Measurements from ENCODE around the gene COX5A. TPM values are rescaled to one million over a fixed set of nuclear protein-coding genes. Genes with fewer than 3 reads are reported as not detected.
A peak's percentile ranks its signal among the peaks of the same experiment; 100 is the strongest.

The COX5A gene
- total RNA-seq, 1 donor from 2014 or later = 207 TPM

DNA sequence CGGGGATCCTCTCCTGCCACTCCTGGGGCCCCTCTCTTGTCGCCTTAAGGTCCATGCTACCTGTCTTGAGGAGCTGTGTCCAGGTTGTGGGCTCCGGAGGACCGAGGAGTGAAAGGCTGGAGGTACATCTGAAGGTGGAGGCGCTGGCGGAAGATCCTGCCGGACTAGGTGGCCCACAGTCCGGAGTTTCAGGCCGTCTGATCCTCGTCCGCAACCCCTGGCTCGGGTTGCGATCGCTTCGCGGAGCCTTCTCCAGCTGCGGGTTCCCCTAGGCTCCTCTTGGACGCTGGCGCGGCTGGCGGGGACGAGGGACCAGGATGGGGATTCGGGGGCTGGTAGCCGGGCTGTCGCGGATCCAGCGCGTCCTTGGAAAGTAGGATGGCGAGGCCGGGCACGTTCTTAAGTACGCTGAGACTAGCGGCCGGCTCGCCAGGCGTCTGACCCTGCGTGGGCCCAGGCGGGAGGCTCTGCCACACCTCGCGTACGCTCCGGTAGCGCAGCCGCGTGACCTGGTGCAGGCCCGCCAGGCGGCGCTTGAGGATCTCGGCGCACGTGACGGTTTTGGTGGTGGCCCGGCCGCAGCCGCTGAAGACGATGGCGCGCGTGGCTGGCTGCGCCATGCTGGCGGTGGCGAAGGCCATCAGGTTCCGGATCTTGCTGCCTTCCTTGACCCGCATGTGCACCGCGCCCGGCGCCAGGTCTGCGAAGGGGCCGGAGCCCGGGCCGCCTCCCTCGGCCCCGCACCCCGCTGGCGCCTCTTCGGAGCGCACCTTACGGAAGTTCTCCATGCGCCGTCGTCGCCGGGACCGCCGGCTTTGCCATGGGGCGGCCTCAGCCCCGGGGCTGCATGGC, 18.1 kb upstream of the COX5A start:
- no peak overlapping the region for H3K9ac ChIP-seq (ENCODE audit: low read length)
- H3K27ac Mint-ChIP-seq (ENCODE audit: unreplicated experiment) = no peak overlapping the region

DNA sequence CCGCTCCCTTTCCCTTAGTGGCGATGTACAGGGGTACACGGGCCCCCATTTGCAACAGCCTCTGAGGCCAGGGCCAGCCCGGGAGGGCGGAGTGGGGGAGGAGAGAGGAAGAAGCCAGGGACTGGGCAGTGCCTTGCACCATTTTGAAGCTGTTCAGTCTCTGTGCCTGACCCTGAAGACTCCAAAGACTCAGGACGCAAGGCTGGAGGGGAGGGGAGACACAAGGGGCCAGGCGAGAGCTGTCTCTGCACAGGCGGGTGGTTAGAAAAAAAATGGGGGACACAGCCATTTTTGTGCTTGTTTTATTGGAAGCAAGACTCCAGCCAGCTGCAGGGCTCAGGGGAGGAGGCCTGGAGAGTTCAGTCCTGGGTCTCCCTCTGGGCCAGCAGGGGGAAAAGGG, 17.1 kb upstream of the COX5A start:
- Histone ChIP-seq H3K4me1 (ENCODE audit: insufficient read depth, low read length) (peaks cover 34% of the 10 kb centered on the region), H3K27ac (ENCODE audit: low read depth, low read length) (no peak overlapping the region), H3K4me3 (ENCODE audit: insufficient read depth, low read depth, low read length) (no peak overlapping the region), H4K20me1 (ENCODE audit: insufficient read depth, low read length) (peaks cover 10% of the 10 kb centered on the region), H3K9me3 (ENCODE audit: insufficient read depth, low read depth, low read length) (no peaks in the 10 kb centered on the region), H3K4me2 (ENCODE audit: low read length) (peak overlapping the region; percentile 95), H2AFZ (ENCODE audit: low read depth, low read length) (no peak overlapping the region), H3K27me3 (ENCODE audit: insufficient read depth, low read length) (peaks cover 24% of the 10 kb centered on the region), H3K9ac (ENCODE audit: low read length) (no peak overlapping the region), H3K36me3 (ENCODE audit: insufficient read depth, low read length) (no peaks in the 10 kb centered on the region), H3K79me2 (ENCODE audit: insufficient read depth, low read length) (no peaks in the 10 kb centered on the region)
- peaks cover 21% of the 10 kb centered on the region for H3K27me3 Mint-ChIP-seq (ENCODE audit: low read depth, unreplicated experiment)
- no peaks in the 10 kb centered on the region for H3K9me3 Mint-ChIP-seq (ENCODE audit: unreplicated experiment)
- peaks cover 10% of the 10 kb centered on the region for H3K4me1 Mint-ChIP-seq (ENCODE audit: low read depth, unreplicated experiment)
- DNase-seq (ENCODE audit: low read depth) = no peak
- TF ChIP-seq EZH2 (IDR thresholded peaks at IDR 0.05; ENCODE audit: insufficient read depth, low read length) = no peak
- TF ChIP-seq, protein P1, sequence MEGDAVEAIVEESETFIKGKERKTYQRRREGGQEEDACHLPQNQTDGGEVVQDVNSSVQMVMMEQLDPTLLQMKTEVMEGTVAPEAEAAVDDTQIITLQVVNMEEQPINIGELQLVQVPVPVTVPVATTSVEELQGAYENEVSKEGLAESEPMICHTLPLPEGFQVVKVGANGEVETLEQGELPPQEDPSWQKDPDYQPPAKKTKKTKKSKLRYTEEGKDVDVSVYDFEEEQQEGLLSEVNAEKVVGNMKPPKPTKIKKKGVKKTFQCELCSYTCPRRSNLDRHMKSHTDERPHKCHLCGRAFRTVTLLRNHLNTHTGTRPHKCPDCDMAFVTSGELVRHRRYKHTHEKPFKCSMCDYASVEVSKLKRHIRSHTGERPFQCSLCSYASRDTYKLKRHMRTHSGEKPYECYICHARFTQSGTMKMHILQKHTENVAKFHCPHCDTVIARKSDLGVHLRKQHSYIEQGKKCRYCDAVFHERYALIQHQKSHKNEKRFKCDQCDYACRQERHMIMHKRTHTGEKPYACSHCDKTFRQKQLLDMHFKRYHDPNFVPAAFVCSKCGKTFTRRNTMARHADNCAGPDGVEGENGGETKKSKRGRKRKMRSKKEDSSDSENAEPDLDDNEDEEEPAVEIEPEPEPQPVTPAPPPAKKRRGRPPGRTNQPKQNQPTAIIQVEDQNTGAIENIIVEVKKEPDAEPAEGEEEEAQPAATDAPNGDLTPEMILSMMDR (IDR thresholded peaks at IDR 0.05; ENCODE audit: insufficient read depth, low read depth, low read length) = no peak
- FAIRE-seq = no peak
- H3K4me3 Mint-ChIP-seq (ENCODE audit: unreplicated experiment) = peak overlapping the region; percentile 81
- H3K36me3 Mint-ChIP-seq (ENCODE audit: low read depth, unreplicated experiment) = no peaks in the 10 kb centered on the region
- no peak overlapping the region for H3K27ac Mint-ChIP-seq (ENCODE audit: unreplicated experiment)

More for the DNA sequence above, 18.1 kb upstream of the COX5A start:
- Histone ChIP-seq H3K27me3 (ENCODE audit: insufficient read depth, low read length) (peaks cover 27% of the 10 kb centered on the region), H3K4me1 (ENCODE audit: insufficient read depth, low read length) (peaks cover 34% of the 10 kb centered on the region), H3K27ac (ENCODE audit: low read depth, low read length) (no peak overlapping the region), H3K4me2 (ENCODE audit: low read length) (peak overlapping the region; percentile 95), H4K20me1 (ENCODE audit: insufficient read depth, low read length) (peaks cover 10% of the 10 kb centered on the region), H3K36me3 (ENCODE audit: insufficient read depth, low read length) (no peaks in the 10 kb centered on the region), H3K4me3 (ENCODE audit: insufficient read depth, low read depth, low read length) (peak overlapping the region; percentile 64), H3K79me2 (ENCODE audit: insufficient read depth, low read length) (no peaks in the 10 kb centered on the region), H2AFZ (ENCODE audit: low read depth, low read length) (peak overlapping the region; percentile 89), H3K9me3 (ENCODE audit: insufficient read depth, low read depth, low read length) (no peaks in the 10 kb centered on the region)
- Mint-ChIP-seq H3K4me3 (ENCODE audit: unreplicated experiment) (peak overlapping the region; percentile 81), H3K9me3 (ENCODE audit: unreplicated experiment) (no peaks in the 10 kb centered on the region), H3K27me3 (ENCODE audit: low read depth, unreplicated experiment) (peaks cover 27% of the 10 kb centered on the region), H3K4me1 (ENCODE audit: low read depth, unreplicated experiment) (peaks cover 10% of the 10 kb centered on the region), H3K36me3 (ENCODE audit: low read depth, unreplicated experiment) (no peaks in the 10 kb centered on the region)
- TF ChIP-seq, protein P1 (IDR thresholded peaks at IDR 0.05; ENCODE audit: insufficient read depth, low read depth, low read length) = no peak
- no peak for TF ChIP-seq EZH2 (IDR thresholded peaks at IDR 0.05; ENCODE audit: insufficient read depth, low read length)
- FAIRE-seq (no peak), DNase-seq (ENCODE audit: low read depth) (peak; percentile 29)

DNA sequence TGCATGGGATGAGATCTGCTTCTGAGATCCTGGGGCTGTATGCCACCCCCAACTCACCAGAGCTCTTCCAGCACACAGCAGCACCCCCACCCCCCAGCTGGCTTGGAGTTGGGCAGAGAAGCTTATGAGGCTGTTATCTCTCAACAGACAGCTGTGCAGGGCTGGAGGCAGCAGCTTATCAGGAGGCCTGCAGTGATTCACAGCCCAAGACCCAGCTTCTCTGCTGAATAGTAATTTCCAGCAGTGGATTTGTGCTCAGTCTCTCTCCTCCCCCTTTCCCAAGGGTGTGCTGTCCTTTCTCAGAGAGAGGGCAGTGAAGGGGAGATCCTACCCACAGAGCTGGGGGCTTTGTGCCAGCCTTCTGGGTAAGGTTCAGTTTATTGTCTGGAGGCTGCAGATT, 16.6 kb upstream of the COX5A start:
- TF ChIP-seq, protein P1 (IDR thresholded peaks at IDR 0.05; ENCODE audit: insufficient read depth, low read depth, low read length) = no peak
- no peak for TF ChIP-seq EZH2 (IDR thresholded peaks at IDR 0.05; ENCODE audit: insufficient read depth, low read length)
- Histone ChIP-seq H3K27ac (ENCODE audit: low read depth, low read length) (no peak overlapping the region), H3K4me2 (ENCODE audit: low read length) (peak overlapping the region; percentile 95), H4K20me1 (ENCODE audit: insufficient read depth, low read length) (peaks cover 10% of the 10 kb centered on the region), H3K4me3 (ENCODE audit: insufficient read depth, low read depth, low read length) (no peak overlapping the region), H2AFZ (ENCODE audit: low read depth, low read length) (no peak overlapping the region), H3K4me1 (ENCODE audit: insufficient read depth, low read length) (peaks cover 34% of the 10 kb centered on the region), H3K79me2 (ENCODE audit: insufficient read depth, low read length) (no peaks in the 10 kb centered on the region), H3K9ac (ENCODE audit: low read length) (no peak overlapping the region), H3K36me3 (ENCODE audit: insufficient read depth, low read length) (no peaks in the 10 kb centered on the region), H3K27me3 (ENCODE audit: insufficient read depth, low read length) (peaks cover 19% of the 10 kb centered on the region), H3K9me3 (ENCODE audit: insufficient read depth, low read depth, low read length) (no peaks in the 10 kb centered on the region)
- Mint-ChIP-seq H3K27ac (ENCODE audit: unreplicated experiment) (no peak overlapping the region), H3K9me3 (ENCODE audit: unreplicated experiment) (no peaks in the 10 kb centered on the region), H3K27me3 (ENCODE audit: low read depth, unreplicated experiment) (peaks cover 16% of the 10 kb centered on the region), H3K4me3 (ENCODE audit: unreplicated experiment) (peak overlapping the region; percentile 81), H3K4me1 (ENCODE audit: low read depth, unreplicated experiment) (peaks cover 10% of the 10 kb centered on the region), H3K36me3 (ENCODE audit: low read depth, unreplicated experiment) (no peaks in the 10 kb centered on the region)
- no peak for FAIRE-seq
- peak; percentile 77 for DNase-seq (ENCODE audit: low read depth)

Data from astrocyte (in vitro differentiated cells and primary cell).